Stimulated activated naive B cell treated with anti-CD40 and anti-IgM and Interleukin-4, amounts not matched to agents 10 μg/mL and 1 μg/mL and 100 μg/mL, for 72 hours (primary cell): Measurements from ENCODE around the gene LDLRAD4.

ENCODE experiments used
- ATAC-seq, 2 donors: fragments of 150-1000 bp; cut with Tn5 transposase; replicated peaks; 2 replicates each; pipeline ENCODE4 v1.10.0; 2021; ENCODE audit warnings: moderate library complexity in 1 of 2
- DNase-seq: peaks from one replicate; pipeline ENCODE4 v3.0.0; 2021
- H3K27ac Mint-ChIP-seq: one replicate; pipeline ENCODE4 v1.8.0; 2022; ENCODE audit warnings: mild to moderate bottlenecking, mixed read lengths
- H3K27me3 Mint-ChIP-seq, 2 donors: one replicate each; pipeline ENCODE4 v1.8.0; 2022; ENCODE audit warnings: mixed read lengths in 2 of 2
- H3K36me3 Mint-ChIP-seq, 2 donors: one replicate each; pipeline ENCODE4 v1.8.0; 2022; ENCODE audit warnings: mixed read lengths in 2 of 2, mild to moderate bottlenecking in 1 of 2
- H3K4me1 Mint-ChIP-seq, 2 donors: one replicate each; pipeline ENCODE4 v1.8.0; 2022; ENCODE audit warnings: mixed read lengths in 2 of 2, mild to moderate bottlenecking in 1 of 2
- H3K4me3 Mint-ChIP-seq, 2 donors: one replicate each; pipeline ENCODE4 v1.8.0; 2022; ENCODE audit warnings: mild to moderate bottlenecking in 2 of 2, mixed read lengths in 2 of 2, moderate library complexity in 1 of 2
- H3K9me3 Mint-ChIP-seq, 2 donors: one replicate each; pipeline ENCODE4 v1.8.0; 2022; ENCODE audit warnings: mixed read lengths in 2 of 2, mild to moderate bottlenecking in 1 of 2

Gene LDLRAD4

DNA sequence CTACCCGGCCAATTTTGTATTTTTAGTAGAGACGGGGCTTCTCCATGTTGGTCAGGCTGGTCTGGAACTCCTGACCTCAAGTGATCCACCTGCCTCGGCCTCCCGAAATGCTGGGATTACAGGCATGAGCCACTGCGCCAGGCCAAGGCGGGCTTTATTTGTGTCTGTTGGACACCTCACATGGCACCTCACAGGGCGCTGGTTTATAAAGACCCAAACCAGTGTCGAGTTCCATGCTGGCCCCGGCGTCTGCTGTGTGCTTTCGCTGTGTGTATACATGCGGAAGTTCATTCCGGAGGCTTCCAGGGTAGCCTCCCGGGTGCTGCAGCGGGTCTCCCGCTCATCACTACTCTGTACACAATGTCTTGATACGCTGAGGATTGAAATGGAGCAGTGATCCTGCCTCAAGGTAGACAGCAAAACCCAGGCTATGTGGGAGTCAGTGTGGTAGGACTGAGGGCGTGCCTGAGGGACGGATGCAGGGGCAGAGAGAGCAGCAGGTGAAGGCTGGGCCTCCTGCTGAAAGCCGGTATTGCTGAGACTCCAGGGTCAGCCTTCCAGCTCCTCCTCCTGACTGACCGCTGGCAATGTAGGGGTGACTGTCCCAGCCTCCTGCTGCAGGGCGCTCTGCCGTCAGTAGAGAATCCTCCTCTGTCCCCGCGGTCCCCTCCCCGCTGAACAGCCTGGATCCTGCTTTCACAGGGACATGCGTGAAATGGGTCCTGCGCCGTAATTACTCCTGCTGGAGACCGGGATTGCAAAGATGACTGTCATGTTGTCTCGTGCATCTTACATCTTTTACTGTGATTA lies 22.7 kb downstream of the LDLRAD4 start:
- Mint-ChIP-seq H3K4me1 (no peaks in the 10 kb centered on the region), H3K27ac (no peak overlapping the region), H3K9me3 (peaks cover 0 to 3% of the 10 kb centered on the region in 2 donors)

DNA sequence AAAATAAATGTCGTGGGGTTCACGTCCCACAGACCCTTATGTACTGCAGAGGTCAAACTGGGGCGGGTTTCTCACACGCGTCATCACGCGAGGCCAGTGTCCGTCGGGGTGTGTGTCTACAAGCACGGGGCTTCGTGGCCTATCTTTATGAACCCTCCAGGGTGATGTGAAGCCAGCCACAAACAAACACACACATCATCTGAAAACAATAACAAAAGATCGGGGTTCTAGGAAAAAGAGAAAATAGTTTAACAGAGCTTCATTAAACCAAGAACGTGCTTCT lies 23.3 kb downstream of the LDLRAD4 start:
- no peak overlapping the region for H3K27ac Mint-ChIP-seq

More for the DNA sequence above, 22.7 kb downstream of the LDLRAD4 start:
- H3K36me3 Mint-ChIP-seq = no peaks in the 10 kb centered on the region
- no peak for DNase-seq
- no peaks in the 10 kb centered on the region for H3K27me3 Mint-ChIP-seq
- no peak for ATAC-seq
- no peak overlapping the region for H3K4me3 Mint-ChIP-seq

DNA sequence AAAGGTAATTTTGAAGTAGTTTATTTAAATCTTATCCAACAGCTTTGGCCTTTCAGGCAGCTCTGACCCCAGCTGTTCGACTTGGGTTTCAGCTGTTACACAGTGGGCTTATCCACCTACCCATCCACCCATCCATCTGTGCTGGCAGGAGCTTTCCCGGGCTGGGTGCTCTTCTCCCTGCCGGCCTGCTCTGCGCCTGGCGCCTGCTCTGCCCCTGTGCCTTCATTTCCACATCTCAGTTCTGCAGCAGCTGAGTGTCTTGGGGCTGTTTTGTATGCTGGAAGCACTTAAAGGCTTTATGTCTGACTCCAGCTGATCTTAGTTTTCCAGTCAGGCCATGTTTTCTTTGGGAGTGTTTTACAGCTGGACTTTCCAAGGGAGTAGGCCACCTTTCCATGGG lies 24.2 kb downstream of the LDLRAD4 start:
- Mint-ChIP-seq H3K4me3 (no peak overlapping the region), H3K27ac (no peak overlapping the region), H3K9me3 (peaks cover 0 to 3% of the 10 kb centered on the region in 2 donors), H3K4me1 (no peaks in the 10 kb centered on the region), H3K27me3 (no peaks in the 10 kb centered on the region), H3K36me3 (no peaks in the 10 kb centered on the region)
- DNase-seq (no peak), ATAC-seq (no peak)

More for the DNA sequence above, 23.3 kb downstream of the LDLRAD4 start:
- Mint-ChIP-seq H3K4me3 (no peak overlapping the region), H3K4me1 (no peaks in the 10 kb centered on the region), H3K27me3 (no peaks in the 10 kb centered on the region), H3K36me3 (no peaks in the 10 kb centered on the region), H3K9me3 (peaks cover 0 to 3% of the 10 kb centered on the region in 2 donors)
- DNase-seq (no peak), ATAC-seq (no peak)

DNA sequence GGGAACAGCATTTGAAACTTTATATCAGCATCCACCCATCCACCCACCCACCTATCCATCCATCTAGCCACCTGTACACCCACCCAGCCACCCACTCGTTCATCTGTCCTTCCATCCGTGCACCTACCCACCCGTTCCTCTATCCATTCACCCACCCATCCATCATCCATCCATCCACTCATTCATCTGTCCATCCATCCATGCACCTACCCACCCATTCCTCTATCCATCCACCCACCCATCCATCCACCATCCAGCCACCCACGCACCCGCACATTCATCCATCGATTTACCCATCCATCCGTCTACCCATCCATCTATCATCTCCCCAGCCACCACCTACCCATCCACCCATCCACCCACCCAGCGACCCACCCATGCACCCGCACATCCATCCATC lies 24.8 kb downstream of the LDLRAD4 start:
- Mint-ChIP-seq H3K27me3 (no peaks in the 10 kb centered on the region), H3K27ac (no peak overlapping the region), H3K4me3 (no peak overlapping the region), H3K36me3 (no peaks in the 10 kb centered on the region), H3K9me3 (peaks cover 0 to 3% of the 10 kb centered on the region in 2 donors), H3K4me1 (no peaks in the 10 kb centered on the region)
- no peak for ATAC-seq
- DNase-seq = no peak

DNA sequence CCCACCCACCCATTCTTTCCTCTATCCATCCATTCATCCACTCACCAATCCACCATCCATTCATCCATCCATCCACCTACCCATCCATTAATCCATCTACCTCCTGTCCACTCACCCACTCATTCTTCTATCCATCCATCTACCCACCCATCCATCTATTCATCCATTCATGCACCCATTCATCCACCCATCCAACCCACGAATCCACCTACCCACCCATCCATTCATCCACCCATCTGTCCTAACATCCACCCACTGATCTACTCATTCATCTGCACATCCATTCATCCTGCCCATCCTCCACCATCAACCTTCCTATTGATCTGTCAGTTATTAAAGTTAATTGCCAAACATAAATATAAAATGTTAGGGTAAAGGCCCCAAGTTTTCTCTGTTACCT lies 25.6 kb downstream of the LDLRAD4 start:
- no peak overlapping the region for H3K4me3 Mint-ChIP-seq
- ATAC-seq (no peak), DNase-seq (no peak)
- H3K36me3 Mint-ChIP-seq = no peaks in the 10 kb centered on the region
- H3K27me3 Mint-ChIP-seq = no peaks in the 10 kb centered on the region
- no peaks in the 10 kb centered on the region for H3K4me1 Mint-ChIP-seq
- no peak overlapping the region for H3K27ac Mint-ChIP-seq
- peaks cover 0 to 3% of the 10 kb centered on the region in 2 donors for H3K9me3 Mint-ChIP-seq

DNA sequence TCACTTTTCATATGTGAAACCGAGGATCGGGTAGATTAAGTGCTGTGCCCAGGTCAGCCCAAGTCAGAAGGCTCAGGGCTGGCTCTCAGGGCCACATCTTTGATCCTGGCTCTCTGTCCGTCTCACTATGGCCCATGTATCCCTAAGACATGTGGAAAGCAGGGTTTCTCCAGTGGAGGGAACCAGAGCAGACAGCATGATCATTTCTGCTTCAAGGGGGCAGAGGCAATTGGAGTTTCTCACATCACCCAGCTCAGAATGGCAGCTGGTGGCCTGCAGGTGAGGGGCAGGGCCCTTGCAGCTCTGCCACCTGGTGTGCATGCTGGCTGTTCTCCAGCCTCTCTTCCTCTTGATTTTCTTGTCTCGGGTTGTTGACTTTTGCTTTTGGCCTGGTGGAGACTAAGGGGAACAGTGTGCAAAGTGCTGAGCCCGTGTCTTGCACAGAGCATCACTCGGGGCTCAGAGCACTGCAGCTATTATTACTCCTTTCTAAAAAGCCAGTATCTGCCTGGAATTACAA lies 27.0 kb downstream of the LDLRAD4 start:
- ATAC-seq = no peak
- no peaks in the 10 kb centered on the region for H3K36me3 Mint-ChIP-seq
- H3K9me3 Mint-ChIP-seq = peaks cover 5% of the 10 kb centered on the region in 2 donors
- H3K27me3 Mint-ChIP-seq = no peaks in the 10 kb centered on the region
- H3K4me3 Mint-ChIP-seq = no peak overlapping the region
- no peak overlapping the region for H3K27ac Mint-ChIP-seq
- DNase-seq = no peak
- no peaks in the 10 kb centered on the region for H3K4me1 Mint-ChIP-seq

DNA sequence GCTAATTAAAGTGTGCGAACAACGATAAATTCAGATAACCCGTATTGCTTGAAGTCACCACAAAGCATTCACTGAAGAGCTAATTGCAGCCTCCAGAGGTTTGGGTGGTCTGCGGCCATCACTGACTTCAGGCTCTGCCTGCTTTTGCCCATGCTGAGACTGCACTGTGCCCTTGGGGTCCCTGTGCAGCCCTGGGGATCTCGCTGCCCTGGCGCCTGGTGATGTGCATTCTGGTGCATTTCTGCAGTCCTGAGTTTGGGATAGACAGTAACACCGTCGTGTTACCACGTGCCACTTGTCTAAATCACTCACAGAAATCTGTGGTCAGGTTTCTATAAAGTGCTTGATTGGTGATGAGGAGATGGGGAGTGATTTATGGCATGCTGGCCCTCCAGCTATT lies 27.6 kb downstream of the LDLRAD4 start:
- H3K4me1 Mint-ChIP-seq = no peaks in the 10 kb centered on the region
- ATAC-seq = no peak
- H3K27ac Mint-ChIP-seq = no peak overlapping the region
- DNase-seq = no peak
- peaks cover 5% of the 10 kb centered on the region in 2 donors for H3K9me3 Mint-ChIP-seq
- no peaks in the 10 kb centered on the region for H3K27me3 Mint-ChIP-seq
- no peaks in the 10 kb centered on the region for H3K36me3 Mint-ChIP-seq
- no peak overlapping the region for H3K4me3 Mint-ChIP-seq

DNA sequence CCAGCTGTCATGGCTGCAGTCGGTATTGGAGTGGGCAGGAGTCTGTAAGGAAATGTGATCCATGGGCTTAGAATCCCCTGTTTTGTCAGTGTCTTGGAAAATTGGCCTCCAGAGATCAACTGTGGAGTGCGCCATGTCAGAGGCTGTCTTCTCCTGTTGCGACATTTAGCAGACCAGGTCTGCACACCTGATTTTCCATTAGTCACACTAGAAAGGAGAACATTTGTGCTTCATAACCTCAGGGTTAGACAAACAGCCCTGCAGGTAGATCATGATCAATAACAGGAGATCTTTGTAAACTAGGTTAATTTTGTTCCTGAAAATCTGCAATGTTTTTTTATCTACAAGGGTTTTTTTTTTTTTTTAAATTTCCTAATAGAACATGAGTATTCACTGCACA lies 28.0 kb downstream of the LDLRAD4 start:
- Mint-ChIP-seq H3K9me3 (peaks cover 5% of the 10 kb centered on the region in 2 donors), H3K27ac (no peak overlapping the region), H3K36me3 (no peaks in the 10 kb centered on the region), H3K4me1 (no peaks in the 10 kb centered on the region), H3K4me3 (no peak overlapping the region), H3K27me3 (no peaks in the 10 kb centered on the region)
- ATAC-seq (no peak), DNase-seq (no peak)

DNA sequence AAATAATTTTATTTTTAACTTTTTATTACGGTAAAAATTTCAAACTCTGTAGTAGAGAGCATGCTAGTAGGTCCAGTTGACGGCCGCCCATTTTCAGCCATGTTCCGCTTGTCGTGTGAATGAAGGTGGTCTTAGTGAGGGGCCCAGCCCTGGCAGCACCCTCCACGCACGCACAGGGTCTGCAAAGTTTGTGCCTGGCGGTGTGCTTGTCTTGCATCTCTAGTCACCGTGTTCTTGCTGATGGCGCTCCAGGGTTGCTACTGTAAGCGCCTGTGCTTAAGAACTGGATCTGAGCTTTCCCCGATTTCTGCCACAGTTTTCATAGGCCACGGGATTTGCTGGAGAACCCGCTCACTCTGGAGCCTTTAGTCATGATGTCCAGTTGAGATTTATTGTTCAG lies 28.9 kb downstream of the LDLRAD4 start:
- peaks cover 5% of the 10 kb centered on the region in 2 donors for H3K9me3 Mint-ChIP-seq
- H3K4me3 Mint-ChIP-seq = no peak overlapping the region
- no peaks in the 10 kb centered on the region for H3K4me1 Mint-ChIP-seq
- no peak for DNase-seq
- H3K27me3 Mint-ChIP-seq = no peaks in the 10 kb centered on the region
- H3K36me3 Mint-ChIP-seq = no peaks in the 10 kb centered on the region
- no peak for ATAC-seq
- H3K27ac Mint-ChIP-seq = no peak overlapping the region

DNA sequence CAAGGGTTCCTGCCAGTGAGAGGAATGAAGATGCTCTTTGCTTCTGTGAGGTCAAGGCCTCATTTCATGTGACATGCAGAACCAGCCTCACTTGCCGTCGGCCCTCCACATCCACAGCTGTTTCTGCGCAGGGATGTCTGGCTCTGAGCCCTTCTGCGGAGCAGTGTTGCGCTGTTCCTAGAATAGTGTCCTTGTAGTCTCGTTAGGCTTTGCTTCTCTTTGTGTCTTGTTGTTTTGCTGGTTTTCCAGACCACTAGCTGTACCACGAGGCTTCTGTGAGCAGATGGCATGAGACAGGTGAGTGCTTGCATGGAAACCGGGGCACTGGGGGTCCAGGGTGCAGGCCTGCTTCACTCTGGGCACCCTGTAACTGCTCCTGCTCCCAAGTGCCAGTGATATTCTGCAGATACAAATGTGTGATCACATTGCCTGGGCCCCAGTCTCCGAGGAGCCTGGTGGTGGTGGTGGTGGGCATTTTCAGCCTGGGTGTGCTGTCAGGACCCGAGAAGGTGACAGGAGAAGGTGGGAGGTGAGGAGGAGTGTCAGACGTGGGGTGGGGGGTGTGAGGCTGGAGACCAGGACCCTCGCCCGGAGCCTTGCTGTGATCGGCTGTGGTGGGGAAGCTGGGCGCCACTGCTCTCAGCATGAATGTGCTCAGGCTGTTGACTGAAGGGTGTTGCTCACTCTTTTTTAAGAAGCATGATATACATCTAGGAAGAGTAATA lies 34.3 kb downstream of the LDLRAD4 start:
- no peak overlapping the region for H3K4me3 Mint-ChIP-seq
- H3K4me1 Mint-ChIP-seq = no peaks in the 10 kb centered on the region
- no peaks in the 10 kb centered on the region for H3K36me3 Mint-ChIP-seq
- H3K9me3 Mint-ChIP-seq = peaks cover 3 to 5% of the 10 kb centered on the region in 2 donors
- ATAC-seq (no peak), DNase-seq (no peak)
- no peaks in the 10 kb centered on the region for H3K27me3 Mint-ChIP-seq
- no peak overlapping the region for H3K27ac Mint-ChIP-seq

DNA sequence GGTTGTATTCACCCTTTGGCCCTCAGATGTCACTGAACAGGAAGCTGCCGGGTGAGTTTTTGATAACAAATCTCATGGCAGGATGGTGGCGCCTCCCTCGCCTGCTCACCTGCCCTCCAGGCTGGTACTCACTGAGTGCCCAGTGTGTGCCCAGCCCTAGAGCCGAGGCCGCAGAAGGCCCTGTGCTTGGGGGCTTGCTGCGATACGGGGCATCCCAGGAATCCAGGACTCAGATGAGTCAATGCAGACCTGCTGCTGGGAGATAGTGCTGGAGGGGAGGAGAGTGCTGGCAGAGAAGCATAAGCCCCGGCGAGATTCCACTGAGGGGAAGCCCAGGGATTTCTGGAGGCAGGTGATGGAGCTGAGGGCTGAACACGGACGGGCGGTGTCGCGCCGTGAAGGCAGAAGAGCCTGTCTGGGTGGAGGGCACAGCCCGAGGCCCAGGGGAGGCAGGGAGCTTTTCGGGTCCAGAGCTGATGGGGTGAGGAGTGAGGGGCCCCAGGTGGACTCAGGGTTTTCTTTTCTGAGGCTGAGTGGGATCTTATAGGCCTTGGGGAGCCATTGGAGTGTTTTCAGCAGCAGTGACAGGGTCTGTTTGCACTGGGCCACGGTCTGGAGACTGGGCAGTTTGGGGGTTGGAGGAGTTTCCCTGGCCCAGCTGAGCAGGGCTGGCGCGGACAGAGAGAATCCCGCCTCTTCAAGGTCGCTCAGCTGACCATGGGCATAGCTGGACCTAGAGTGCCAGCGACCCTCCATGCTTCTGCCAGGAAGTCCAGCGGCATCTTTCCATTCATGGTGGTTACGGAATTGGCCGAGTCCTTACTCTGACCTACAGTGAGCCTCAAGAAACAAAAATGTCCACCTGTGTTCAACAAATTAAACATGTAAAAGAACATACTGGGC lies 35.5 kb downstream of the LDLRAD4 start:
- Mint-ChIP-seq H3K4me3 (no peak overlapping the region), H3K36me3 (no peaks in the 10 kb centered on the region), H3K27ac (no peak overlapping the region), H3K4me1 (no peaks in the 10 kb centered on the region), H3K27me3 (no peaks in the 10 kb centered on the region), H3K9me3 (peaks cover 3 to 5% of the 10 kb centered on the region in 2 donors)
- ATAC-seq (no peak), DNase-seq (no peak)

DNA sequence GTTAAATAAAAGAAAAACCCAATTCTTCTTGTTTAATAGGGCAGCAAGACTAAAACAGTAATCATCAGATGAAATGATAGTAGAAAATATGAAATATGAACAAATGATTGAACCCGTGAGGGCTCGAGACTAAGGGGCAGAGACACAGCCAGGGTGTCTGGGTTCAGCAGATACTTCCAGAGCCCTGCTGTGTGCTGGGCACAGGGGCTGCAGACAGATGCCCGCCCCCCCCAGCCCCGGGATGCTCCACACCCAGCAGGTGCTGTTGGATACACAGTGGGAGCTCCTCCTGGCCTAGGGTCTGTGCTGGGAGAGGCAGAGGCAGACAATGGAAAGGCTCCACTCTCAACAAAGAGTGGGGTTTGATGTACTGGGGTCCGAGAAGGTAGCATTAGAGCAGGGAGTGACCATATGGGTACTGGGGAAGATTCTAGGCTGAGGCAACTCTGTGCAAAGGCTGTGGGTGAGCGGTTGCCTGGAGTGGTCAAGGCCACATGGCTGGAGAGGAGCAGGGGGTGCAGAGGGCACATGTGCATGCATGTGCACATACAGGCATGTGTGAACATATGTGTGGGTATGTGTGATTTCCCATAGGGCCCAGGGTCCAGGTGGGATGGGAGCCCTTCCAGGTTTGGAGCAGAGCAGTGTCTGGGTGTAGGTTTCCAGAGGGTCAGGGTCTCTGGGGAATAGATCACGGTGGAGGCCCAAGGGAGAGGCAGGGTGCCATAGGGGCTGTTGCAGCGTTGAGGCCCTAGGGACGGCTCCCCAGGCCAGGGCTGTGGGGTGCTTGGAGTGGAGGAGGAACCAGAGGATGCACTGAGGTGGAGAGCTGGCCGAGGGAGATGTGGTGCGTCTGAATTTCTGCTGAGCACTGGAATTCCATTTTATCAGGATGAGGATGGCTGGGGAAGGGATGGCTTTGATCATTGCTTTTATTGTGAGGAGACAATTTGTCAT lies 36.7 kb downstream of the LDLRAD4 start:
- Mint-ChIP-seq H3K4me3 (no peak overlapping the region), H3K27me3 (no peaks in the 10 kb centered on the region), H3K9me3 (peaks cover 0 to 1% of the 10 kb centered on the region in 2 donors), H3K4me1 (no peaks in the 10 kb centered on the region), H3K36me3 (no peaks in the 10 kb centered on the region), H3K27ac (no peak overlapping the region)
- no peak for ATAC-seq
- DNase-seq = no peak

DNA sequence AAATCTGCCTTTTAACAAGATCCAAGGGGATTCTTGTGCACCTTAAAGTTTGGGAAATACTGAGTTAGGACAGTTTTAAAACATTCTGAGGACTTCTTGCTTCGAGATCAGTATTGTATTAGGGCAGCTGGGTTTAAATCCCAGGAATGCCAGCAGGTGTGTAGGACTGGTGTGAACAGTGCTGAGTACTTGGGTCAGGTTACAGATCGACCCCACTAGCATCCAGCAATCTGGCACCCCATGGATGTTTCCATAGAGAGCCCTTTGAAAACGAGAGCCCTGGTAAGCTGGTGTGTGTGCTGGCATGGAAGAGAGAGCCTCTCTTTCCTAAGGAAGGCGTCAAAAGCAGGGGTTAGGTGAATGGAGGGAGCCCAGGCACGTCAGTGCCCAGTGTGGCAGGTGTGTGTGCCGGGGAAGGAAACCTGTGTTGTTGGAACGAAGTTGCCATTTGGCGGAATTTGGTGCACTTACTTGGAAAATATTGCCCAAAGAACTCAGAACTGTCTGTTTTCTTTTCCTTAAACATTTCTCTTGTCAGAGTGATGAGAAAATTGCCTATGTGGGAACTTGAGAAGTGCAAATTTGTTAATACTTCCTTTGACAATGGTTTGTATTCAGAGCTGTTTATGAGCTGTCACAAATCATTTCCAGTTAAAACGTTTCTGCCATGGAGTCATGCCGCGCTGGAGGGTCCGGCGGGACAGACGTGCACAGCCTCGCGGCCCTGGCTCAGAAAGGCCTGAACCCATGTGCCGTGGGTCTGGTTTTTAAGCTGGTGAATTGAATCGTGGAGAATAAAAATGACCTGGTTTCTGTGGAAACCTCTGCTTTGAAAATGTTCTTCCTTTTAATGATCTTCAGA lies 38.1 kb downstream of the LDLRAD4 start:
- Mint-ChIP-seq H3K27me3 (peaks cover 3 to 4% of the 10 kb centered on the region in 2 donors), H3K9me3 (no peaks in the 10 kb centered on the region), H3K4me1 (peaks cover 3 to 4% of the 10 kb centered on the region in 2 donors), H3K36me3 (peaks cover 0 to 2% of the 10 kb centered on the region in 2 donors), H3K27ac (no peak overlapping the region), H3K4me3 (no peak overlapping the region)
- ATAC-seq (no peak), DNase-seq (no peak)
